GM08714 (cell line): Measurements from ENCODE around the gene TRAM2.

Experiments
- H3K4me3 ChIP-seq: fragments of 200-500 bp; sonication (Bioruptor generic); 2 replicates; pipeline ENCODE4 v1.5.1; 2014; ENCODE audit warnings: mild to moderate bottlenecking, low read length, inconsistent platforms
- ZNF274 ChIP-seq: IDR thresholded peaks from 2 replicates; pipeline ENCODE4 v1.6.1; 2012; ENCODE audit warnings: mild to moderate bottlenecking, low read depth, low read length

TRAM2 gene

GRCh38 chr6:52512199-52512598, 64.7 kb downstream of the TRAM2 start:
- H3K4me3 ChIP-seq: no peak overlapping the region
- TF ChIP-seq ZNF274: no peak

GRCh38 chr6:52511572-52512151, 65.2 kb downstream of the TRAM2 start:
- H3K4me3 ChIP-seq: no peak overlapping the region
- no peak for TF ChIP-seq ZNF274

- TF ChIP-seq ZNF274: no peak
- H3K4me3 ChIP-seq: no peak overlapping the region
These were observed 65.7 kb downstream of the TRAM2 start for GRCh38 chr6:52511163-52511562.

DNA sequence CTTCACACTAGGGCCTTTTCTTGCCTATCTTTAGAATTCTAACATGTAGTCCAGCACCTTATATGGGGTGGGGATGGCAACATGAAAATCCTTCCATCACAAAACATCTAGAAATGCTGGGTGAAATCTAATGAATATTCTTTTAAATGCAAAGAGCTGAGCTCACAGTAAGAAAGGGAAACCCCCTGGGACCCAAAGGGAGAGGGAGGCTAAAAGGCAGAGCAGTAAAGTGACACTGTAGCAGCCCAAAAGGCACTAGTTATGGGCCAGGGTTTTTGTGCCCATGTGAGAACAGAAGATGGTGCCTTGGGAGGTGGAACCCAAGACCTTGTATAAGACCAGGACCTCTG, 66.7 kb downstream of the TRAM2 start:
- no peak for TF ChIP-seq ZNF274
- H3K4me3 ChIP-seq: no peak overlapping the region

- no peak overlapping the region for H3K4me3 ChIP-seq
- no peak for TF ChIP-seq ZNF274
These were observed 67.3 kb downstream of the TRAM2 start for GRCh38 chr6:52509281-52510212.

DNA sequence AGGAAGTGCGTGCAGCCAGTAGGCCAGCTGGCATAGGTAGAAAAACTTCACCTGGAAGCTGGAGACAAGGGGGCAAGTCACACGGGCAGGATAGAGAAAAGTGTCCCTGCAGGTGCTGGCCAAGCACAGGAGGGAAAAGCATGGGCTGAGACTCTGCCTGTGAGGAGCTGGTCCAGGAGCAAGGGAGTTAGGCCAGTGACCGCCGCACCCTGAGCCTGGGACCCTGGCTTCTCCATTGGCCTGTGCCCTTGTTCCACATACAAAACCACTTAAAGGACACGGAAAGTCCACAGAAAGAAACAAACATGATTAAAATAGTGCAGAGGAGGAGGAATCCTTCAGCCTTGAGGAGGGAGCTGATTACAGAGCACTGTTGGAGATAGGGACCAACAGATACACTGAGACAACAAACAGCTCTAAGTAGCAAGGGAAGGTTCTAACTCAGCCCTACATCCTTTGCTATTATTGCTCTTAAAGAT, 68.6 kb downstream of the TRAM2 start:
- no peak for TF ChIP-seq ZNF274
- no peak overlapping the region for H3K4me3 ChIP-seq

- no peak overlapping the region for H3K4me3 ChIP-seq
- TF ChIP-seq ZNF274: no peak
These were observed 69.2 kb downstream of the TRAM2 start for GRCh38 chr6:52507557-52508260.

- no peak for TF ChIP-seq ZNF274
- H3K4me3 ChIP-seq: no peak overlapping the region
These were observed 70.4 kb downstream of the TRAM2 start for GRCh38 chr6:52506476-52506875.

DNA sequence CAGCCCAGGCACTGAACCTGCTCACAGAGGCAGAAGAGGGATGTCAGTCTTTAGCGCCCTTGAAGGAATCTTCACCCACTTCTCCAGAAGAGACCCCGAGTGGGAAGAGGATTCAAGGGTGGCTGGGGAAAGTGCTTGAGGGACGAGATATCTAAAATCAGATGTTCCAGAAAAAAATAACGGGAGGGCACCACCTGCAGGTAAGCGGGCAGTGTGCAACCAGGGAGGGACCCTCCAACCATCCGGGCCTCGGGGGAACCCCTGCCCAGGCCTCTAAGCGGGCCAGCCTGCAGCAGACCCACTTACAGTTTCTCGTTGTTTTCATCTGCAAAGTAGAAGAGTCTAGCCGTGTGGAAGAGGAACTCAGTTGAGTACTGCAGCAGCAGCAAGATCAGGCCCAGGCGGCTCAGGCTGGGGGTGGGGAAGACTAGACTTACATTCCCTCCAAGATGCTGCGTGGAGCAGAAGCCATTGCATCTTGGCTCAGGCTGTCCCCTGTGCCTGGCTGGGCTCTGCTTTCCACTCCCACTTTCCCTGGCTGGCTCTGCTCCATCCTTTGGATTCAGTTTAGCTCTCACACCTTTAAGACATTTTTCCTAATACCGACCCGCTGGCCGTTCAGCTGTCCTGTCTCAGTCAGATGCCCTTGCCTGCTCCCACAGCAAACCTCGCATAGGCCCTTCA, 71.0 kb downstream of the TRAM2 start:
- no peak for TF ChIP-seq ZNF274
- no peak overlapping the region for H3K4me3 ChIP-seq

GRCh38 chr6:52504782-52505136, 72.1 kb downstream of the TRAM2 start:
- TF ChIP-seq ZNF274: no peak
- H3K4me3 ChIP-seq: no peak overlapping the region

- no peak for TF ChIP-seq ZNF274
- H3K4me3 ChIP-seq: no peak overlapping the region
These were observed 72.7 kb downstream of the TRAM2 start for GRCh38 chr6:52503851-52504781.

DNA sequence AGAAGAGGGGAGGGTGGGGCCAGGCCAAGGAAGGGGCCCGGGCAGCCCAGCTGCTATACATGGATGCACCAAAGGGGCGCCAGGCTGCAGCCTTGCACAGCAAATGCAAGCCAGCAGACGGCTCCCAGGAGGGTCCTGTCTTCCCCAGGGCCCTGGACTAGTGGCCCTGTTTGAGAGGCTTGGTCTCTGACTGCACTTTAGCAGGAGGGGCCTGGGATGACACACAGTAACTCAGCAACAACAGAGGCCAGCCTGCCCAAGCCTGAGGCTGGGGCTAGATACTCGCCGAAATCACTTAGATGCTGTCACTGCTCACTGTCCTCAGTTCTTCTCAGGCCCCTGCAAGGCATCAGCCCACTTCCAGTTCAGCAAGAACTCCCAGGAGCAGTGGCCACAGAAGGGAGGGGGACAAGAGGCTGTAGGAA, 73.5 kb downstream of the TRAM2 start:
- H3K4me3 ChIP-seq: no peak overlapping the region
- no peak for TF ChIP-seq ZNF274

GRCh38 chr6:52502306-52503029, 74.4 kb downstream of the TRAM2 start:
- no peak for TF ChIP-seq ZNF274
- no peak overlapping the region for H3K4me3 ChIP-seq
